Measurements from ENCODE around the gene TMEM132A.

Gene TMEM132A

DNA sequence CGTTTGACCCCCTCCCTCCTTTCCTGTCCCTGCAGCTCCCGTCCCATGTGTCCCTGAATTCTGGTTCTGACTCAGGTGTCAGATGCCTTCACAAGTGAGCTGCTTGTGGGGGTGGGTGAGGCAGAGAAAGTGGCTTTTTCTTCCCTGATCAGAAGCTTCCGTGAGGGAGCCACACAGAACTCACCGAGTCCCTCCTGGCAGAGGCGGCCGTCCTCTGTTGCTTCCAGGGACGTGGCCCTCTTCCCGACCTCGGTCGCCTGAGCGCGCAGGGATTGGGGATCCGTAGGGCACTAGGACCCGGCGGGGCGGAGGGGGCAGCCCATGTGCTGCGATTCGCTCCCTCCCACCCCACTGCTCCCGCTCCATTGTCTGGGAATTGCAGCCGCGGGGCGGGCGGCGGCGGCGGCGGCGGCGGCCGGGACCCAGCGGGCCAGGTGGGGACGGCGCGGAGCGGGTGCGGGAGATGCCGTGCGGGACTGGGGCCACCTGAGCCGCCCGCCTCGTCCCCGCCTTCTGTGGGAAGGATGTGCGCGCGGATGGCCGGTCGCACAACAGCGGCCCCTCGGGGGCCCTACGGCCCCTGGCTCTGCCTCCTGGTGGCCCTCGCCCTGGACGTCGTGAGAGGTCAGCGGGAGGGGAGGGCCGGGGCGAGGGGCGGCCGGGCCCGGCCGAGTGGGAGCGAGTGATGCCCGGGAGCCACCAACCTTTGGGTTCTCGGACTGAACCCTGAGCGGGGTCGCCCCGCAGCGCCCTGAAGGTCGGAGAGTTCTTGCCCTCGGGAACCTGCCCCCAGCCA, at the start of gene TMEM132A:
Gene TMEM132A, plus strand, starts transcription at position 351 of the 796 bp plus-strand sequence. Its CDS starts 174 bp downstream, at position 525.
- DNase-seq (ENCODE audit: low read depth, low spot score) = no peak

DNA sequence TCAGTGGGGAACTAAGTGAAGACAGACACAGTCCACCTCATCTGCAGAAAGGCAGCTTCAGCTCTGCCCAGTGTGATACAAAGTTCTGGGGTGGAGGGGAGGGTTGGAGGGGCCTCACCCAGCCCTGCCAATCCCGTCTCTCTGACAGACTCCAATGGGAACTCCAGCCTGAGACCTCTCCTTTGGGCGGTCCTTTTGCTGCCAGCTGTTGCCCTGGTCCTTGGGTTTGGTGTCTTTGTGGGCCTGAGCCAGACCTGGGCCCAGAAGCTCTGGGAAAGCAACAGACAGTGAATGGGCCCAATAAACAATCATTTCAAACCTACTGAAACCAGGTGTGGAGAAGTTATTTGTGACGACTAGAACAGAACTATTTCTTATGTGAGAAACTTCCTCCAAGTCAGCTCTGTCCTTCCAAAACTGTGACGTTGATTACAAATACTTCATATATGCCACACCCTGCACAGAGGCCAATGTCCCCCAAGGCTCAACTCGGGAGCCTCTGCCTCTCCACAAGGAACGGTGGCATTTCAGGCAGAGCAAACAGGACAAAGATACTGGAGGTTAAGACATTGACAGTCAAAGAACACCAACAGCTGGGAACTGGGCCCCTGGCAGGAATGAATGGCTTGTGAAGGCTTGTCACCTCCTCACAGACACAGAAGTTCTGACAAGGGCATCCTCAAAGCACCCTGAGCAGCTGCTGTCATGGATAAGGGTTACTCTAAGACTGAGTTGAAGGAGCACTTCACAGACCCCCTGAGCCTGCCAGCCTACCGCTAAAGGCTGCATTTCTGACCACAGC, 48.7 kb upstream of the TMEM132A start:
- no peak for DNase-seq (ENCODE audit: low read depth, low spot score)

DNA sequence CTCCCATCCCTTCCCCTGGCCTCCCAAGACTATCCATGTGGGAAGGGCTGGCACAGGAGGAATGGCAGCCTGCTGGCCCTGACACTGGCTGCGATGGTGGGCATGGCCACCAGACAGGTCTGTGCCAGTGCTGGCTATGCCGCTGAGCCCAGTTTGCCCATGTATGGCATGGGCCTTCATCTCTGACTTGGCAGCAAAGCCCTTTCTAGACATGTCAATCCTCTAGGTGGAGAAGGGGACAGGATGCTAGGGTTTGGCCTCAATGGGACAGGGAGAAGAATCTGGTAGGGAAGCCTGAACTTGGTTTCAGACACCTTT, 48.1 kb upstream of the TMEM132A start:
- DNase-seq (ENCODE audit: low read depth, low spot score) = no peak

- no peak for DNase-seq (ENCODE audit: low read depth, low spot score)
These were observed 45.8 kb upstream of the TMEM132A start for GRCh38 chr11:60878245-60879101.

DNA sequence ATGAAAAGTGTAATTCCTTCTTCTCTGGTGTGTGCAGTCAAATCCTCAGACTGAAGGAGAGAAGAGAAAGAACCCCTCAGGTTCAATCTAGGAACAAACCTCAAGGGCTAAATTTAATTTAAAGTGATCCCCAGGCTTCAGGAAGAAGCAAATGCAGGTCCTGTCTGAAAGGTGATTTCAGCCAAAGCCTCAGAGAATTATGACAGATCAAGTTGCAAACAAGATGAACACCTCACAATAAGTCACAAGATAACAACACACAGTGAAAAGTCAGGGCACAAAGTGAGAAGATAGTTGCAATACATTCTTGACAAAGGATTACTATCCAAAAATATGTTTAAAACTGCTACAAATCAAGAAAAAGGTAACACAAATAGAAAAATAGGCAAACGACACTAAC, 45.2 kb upstream of the TMEM132A start:
- no peak for DNase-seq (ENCODE audit: low read depth, low spot score)

GRCh38 chr11:60879971-60880588, 44.2 kb upstream of the TMEM132A start:
- DNase-seq (ENCODE audit: low read depth, low spot score) = no peak

GRCh38 chr11:60880643-60881282, 43.5 kb upstream of the TMEM132A start:
- DNase-seq (ENCODE audit: low read depth, low spot score) = no peak

DNA sequence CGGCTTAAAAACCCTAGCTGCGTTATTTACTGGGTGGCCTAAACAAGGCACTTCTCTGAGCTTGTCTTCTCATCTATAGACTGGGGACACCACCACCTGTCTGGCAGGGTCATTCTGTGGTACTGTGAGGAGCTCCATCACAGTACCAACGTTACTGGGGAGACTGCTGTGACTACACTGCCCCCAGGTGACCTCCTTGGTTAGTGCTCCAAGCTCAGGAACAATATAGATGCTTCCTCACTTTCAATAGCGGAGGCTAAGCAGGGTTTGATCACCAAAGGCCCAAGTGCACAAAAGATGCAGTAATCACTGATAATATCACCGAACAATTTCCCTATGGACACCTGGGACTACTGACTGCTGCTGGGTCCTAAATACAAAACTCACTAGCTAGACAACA, 36.7 kb upstream of the TMEM132A start:
- DNase-seq (ENCODE audit: low read depth, low spot score) = no peak

- DNase-seq (ENCODE audit: low read depth, low spot score) = no peak
These were observed 34.4 kb upstream of the TMEM132A start for GRCh38 chr11:60889869-60890311.

GRCh38 chr11:60890696-60891095, 33.6 kb upstream of the TMEM132A start:
- no peak for DNase-seq (ENCODE audit: low read depth, low spot score)

- DNase-seq (ENCODE audit: low read depth, low spot score) = no peak
These were observed 33.0 kb upstream of the TMEM132A start for GRCh38 chr11:60891103-60891741.

GRCh38 chr11:60895687-60896086, 28.6 kb upstream of the TMEM132A start:
- DNase-seq (ENCODE audit: low read depth, low spot score) = no peak

DNA sequence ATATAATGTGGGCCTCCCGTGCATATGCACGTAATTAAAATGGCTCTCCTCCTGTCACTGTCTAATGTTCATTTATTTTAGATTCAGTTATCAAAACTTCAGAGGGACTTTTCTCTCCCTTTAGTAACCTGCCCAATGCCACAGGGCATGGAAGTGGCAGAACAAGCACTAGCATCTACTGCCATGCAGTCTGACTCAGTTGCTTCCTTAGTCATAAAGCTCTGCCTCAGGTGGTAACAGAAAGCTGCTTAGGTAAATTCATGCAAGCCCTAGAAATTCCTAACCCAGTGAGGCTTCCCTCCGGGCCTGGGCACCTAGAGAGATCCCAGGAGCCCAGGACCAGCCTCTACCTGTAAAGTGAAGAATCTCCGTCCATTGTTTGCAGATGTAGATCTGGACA, 26.8 kb upstream of the TMEM132A start:
- no peak for DNase-seq (ENCODE audit: low read depth, low spot score)

DNA sequence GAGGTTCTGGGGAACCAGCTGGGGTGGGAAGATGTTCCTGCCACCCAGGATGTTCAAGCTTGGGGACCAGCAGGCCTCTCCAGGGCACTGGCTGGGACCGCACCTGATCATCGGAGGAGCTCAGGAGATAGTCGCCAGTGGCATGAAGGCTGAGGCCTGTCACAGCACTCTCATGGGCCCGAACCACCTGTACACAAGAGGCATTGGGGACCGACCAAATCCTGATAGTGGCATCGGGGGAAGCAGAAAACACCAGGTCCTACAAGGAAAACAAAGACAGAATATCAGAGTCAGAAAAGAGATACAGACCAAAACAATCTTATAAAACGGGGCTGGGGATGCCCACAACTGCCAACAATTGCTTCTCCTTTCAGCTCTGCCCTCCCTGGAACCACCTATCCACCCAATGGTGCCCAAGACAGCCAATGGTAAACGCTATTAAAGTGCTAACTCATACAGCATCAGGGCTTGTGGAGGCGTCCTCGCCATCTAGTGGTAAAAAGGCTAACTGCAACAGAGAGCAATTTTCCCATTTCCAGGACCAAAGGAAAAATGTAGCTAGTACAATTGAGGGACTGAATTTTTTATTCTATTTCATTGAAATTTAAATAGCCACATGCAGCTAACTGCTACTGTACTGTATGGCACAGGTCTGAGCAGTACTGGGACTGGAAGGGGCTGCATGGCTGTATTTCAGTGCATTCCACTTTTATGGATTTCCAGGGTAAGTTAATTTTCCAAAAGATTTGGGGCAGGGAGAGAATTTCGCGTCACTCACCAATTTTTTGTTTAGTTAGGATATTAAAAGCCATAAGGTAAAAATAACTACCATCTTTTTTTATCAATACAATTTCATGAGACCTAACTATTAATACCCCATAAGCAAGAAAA, 25.0 kb upstream of the TMEM132A start:
- no peak for DNase-seq (ENCODE audit: low read depth, low spot score)

GRCh38 chr11:60899977-60900376, 24.3 kb upstream of the TMEM132A start:
- no peak for DNase-seq (ENCODE audit: low read depth, low spot score)

DNA sequence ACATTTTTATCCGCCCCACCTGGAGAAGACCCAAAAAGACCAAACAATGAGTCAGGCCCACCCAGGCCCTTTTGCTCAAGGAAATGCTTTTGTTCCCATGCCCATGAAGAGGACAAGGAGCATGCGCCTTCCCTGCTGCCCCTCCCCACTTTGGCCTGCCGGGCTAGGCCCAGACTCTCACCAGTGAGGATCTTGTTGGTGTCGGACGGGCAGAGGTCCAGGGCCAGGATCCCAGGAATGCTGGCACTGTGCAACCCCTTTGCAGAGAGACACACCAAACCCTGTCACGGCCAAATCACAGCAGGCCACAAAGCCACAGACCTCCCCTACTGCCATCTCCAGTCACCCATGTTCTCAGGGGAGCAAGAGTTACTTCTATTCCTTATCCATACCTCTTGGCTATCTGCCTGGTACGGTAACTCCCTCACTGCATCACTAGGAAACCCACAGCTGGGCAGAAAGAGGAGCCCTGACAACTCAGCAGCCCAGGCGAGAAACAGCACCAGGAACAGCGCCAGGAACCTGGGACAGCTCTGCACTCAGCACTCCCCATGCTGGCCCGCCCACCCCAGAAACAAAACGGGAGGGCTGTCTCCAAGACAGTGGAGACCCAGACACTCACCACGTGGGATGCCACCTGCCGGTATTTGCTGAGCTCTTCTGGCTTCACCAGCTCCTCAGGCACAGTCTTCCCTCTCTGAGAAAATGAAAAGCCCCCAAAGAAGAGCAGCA, 23.4 kb upstream of the TMEM132A start:
- DNase-seq (ENCODE audit: low read depth, low spot score) = no peak

GRCh38 chr11:60902625-60903024, 21.6 kb upstream of the TMEM132A start:
- DNase-seq (ENCODE audit: low read depth, low spot score) = no peak

- DNase-seq (ENCODE audit: low read depth, low spot score) = no peak
These were observed 19.2 kb upstream of the TMEM132A start for GRCh38 chr11:60905047-60905446.

- no peak for DNase-seq (ENCODE audit: low read depth, low spot score)
These were observed 18.6 kb upstream of the TMEM132A start for GRCh38 chr11:60905551-60906113.
